Endothelial cell of umbilical vein (primary cell): ENCODE data around the gene VWA8.

Experiments used
- CTCF ChIP-seq, 2 donors: IDR thresholded peaks; 1 replicate in 1 of 2; 2 replicates in 1 of 2; pipeline ENCODE4 v1.5.1; 2011; ENCODE audit warnings: low read length in 2 of 2, mild to moderate bottlenecking in 2 of 2, moderate library complexity in 2 of 2, control low read depth in 1 of 2, inconsistent platforms in 1 of 2, low read depth in 1 of 2; ENCODE audit not compliant: insufficient read depth in 1 of 2; ENCODE audit errors: extremely low read depth in 1 of 2
- POLR2A ChIP-seq: IDR thresholded peaks from 2 replicates; pipeline ENCODE4 v1.6.1; 2012; ENCODE audit warnings: low read depth, mild to moderate bottlenecking, control low read depth, low read length

DNA sequence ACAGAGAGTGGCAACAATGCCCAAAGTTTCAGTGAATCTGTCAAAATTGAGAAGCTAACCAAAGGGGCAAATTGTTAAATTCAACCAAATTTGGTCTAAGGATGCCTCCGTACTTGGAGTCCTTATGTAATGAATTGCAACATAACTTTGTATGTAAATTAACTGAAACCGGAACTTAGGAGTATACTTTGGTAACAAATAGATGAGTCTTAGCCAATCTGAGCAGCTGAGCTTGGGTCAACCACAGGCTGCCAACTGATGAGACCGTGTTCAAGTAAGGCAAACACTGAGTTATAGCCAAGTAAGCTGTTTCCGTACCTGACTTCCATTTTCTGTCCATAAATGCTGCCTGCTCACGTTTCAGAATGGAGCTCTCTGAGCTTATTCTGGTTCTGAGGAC lies 5.3 kb downstream of the VWA8 start:
- TF ChIP-seq CTCF (IDR thresholded peaks at IDR 0.05; ENCODE audit: extremely low read depth in 1 of 2, insufficient read depth in 1 of 2, low read depth in 1 of 2, low read length in 2 of 2): no peak
- TF ChIP-seq POLR2A: no peak
